HepG2 (cell line): Measurements from ENCODE around the gene MCOLN1. TPM values are rescaled to one million over a fixed set of nuclear protein-coding genes. Genes with fewer than 3 reads are reported as not detected.

Experiments used
- BRD4 ChIP-seq: sonication (generic); formaldehyde crosslinking; IDR thresholded peaks from 2 replicates; pipeline ENCODE4 v1.4.0; 2020; ENCODE audit warnings: missing genetic modification reagents
- CBFB ChIP-seq: sonication (generic); formaldehyde crosslinking; IDR thresholded peaks from 2 replicates; pipeline ENCODE4 v1.4.0; 2020; ENCODE audit warnings: missing genetic modification reagents
- FOXK1 ChIP-seq: sonication (generic); formaldehyde crosslinking; IDR thresholded peaks from 2 replicates; pipeline ENCODE4 v1.4.0; 2020; ENCODE audit warnings: low read depth, missing genetic modification reagents, borderline replicate concordance
- FOXO4 ChIP-seq: sonication (generic); formaldehyde crosslinking; conservative IDR thresholded peaks from 2 replicates; pipeline ENCODE4 v1.8.1; 2023; ENCODE audit warnings: missing genetic modification reagents
- GMEB1 ChIP-seq: sonication (generic); formaldehyde crosslinking; IDR thresholded peaks from 2 replicates; pipeline ENCODE4 v1.5.1; 2020; ENCODE audit warnings: missing genetic modification reagents, mild to moderate bottlenecking, borderline replicate concordance
- IKZF5 ChIP-seq: IDR thresholded peaks from 2 replicates; pipeline ENCODE4 v1.6.1; 2018; ENCODE audit warnings: missing genetic modification reagents, mild to moderate bottlenecking, missing compliant biosample characterization
- JUN ChIP-seq: sonication (generic); formaldehyde crosslinking; IDR thresholded peaks from 2 replicates; pipeline ENCODE4 v1.4.0; 2020; ENCODE audit warnings: mild to moderate bottlenecking, missing genetic modification reagents
- PBX3 ChIP-seq: sonication (generic); formaldehyde crosslinking; IDR thresholded peaks from 2 replicates; pipeline ENCODE4 v1.8.1; 2023; ENCODE audit warnings: missing genetic modification reagents, inconsistent platforms, borderline replicate concordance
- RORA ChIP-seq: sonication (generic); formaldehyde crosslinking; IDR thresholded peaks from 2 replicates; pipeline ENCODE4 v1.5.0; 2020; ENCODE audit warnings: mild to moderate bottlenecking, missing genetic modification reagents, moderate library complexity
- USF2 ChIP-seq, 2 experiments: sonication (generic) in 1 of 2; formaldehyde crosslinking in 1 of 2; IDR thresholded peaks; 2 replicates each; pipeline versions ENCODE4 v1.5.1 to v1.6.1; 2011 to 2020; ENCODE audit warnings: borderline replicate concordance in 1 of 2, low read depth in 1 of 2, low read length in 1 of 2, mild to moderate bottlenecking in 1 of 2, missing genetic modification reagents in 1 of 2, moderate library complexity in 1 of 2
- ZBTB21 ChIP-seq: sonication (generic); formaldehyde crosslinking; IDR thresholded peaks from 2 replicates; pipeline ENCODE4 v1.4.0; 2020; ENCODE audit warnings: missing genetic modification reagents
- ZBTB34 ChIP-seq: sonication (generic); formaldehyde crosslinking; IDR thresholded peaks from 2 replicates; pipeline ENCODE4 v1.8.0; 2022; ENCODE audit warnings: mild to moderate bottlenecking, missing genetic modification reagents
- ZNF33A ChIP-seq: sonication (generic); formaldehyde crosslinking; IDR thresholded peaks from 2 replicates; pipeline ENCODE4 v1.5.1; 2020; ENCODE audit warnings: missing genetic modification reagents, mild to moderate bottlenecking, moderate library complexity, borderline replicate concordance
- ZNF597 ChIP-seq: sonication (generic); formaldehyde crosslinking; IDR thresholded peaks from 2 replicates; pipeline ENCODE4 v1.5.0; 2020; ENCODE audit warnings: missing genetic modification reagents
- ZNF839 ChIP-seq: sonication (generic); formaldehyde crosslinking; IDR thresholded peaks from 2 replicates; pipeline ENCODE4 v1.4.0; 2020; ENCODE audit warnings: missing genetic modification reagents, mild to moderate bottlenecking, borderline replicate concordance
- polyA plus RNA-seq, 8 experiments: library from polyadenylated mRNA; depleted of rRNA in 3 of 8; stranded (reverse) in 7 of 8; unstranded in 1 of 8; fragments of >200 nt; fragmentation: Illumina TruSeq in 4 of 8; extraction: Trizol in 4 of 8; gene quantifications; 2 replicates each; pipeline versions ENCODE4 v1.2.1 to v1.2.3, GENCODE V29; 2011 to 2016; ENCODE audit warnings: low read depth in 4 of 8, missing spikeins in 1 of 8, mixed read lengths in 1 of 8; ENCODE audit not compliant: insufficient read depth in 1 of 8
- total RNA-seq, 5 experiments: library from RNA; depleted of rRNA; stranded (reverse); fragments of >200 nt; fragmentation: Illumina TruSeq; extraction: Trizol; gene quantifications; 2 replicates each; pipeline ENCODE4 v1.2.3, GENCODE V29; 2016; ENCODE audit warnings: low read depth in 1 of 5

The MCOLN1 gene
- total and polyA plus RNA-seq, 2 of the 13 experiments (the other 11 are each of a cell fraction or from before 2014, with no cell fraction given) = 3.4 to 15.7 TPM

GRCh38 chr19:7562646-7563393, 40.4 kb downstream of the MCOLN1 start (continued):
- peak; percentile 99 for TF ChIP-seq FOXO4
- TF ChIP-seq IKZF5 (CRISPR knock-in tag) = peak; percentile 98
- TF ChIP-seq USF2 (IDR thresholded peaks at IDR 0.05; ENCODE audit: low read depth, low read length) = no peak
- TF ChIP-seq USF2 (CRISPR knock-in tag; IDR thresholded peaks at IDR 0.05; ENCODE audit: borderline replicate concordance) = no peak
- peak; percentile 98 for TF ChIP-seq PBX3 (CRISPR knock-in tag)
- peak; percentile 56; the same call in 1 of the 2 replicates for TF ChIP-seq JUN (CRISPR knock-in tag)
- peak; percentile 96; the same call in 1 of the 2 replicates for TF ChIP-seq FOXK1 (CRISPR knock-in tag)
- 0 out of 2 replicates have a peak, but pooled peaks have one; percentile 67 for TF ChIP-seq RORA (CRISPR knock-in tag)
- TF ChIP-seq BRD4 (CRISPR knock-in tag) = no peak
- TF ChIP-seq ZBTB21 (CRISPR knock-in tag) = peak; percentile 87; the same call in 1 of the 2 replicates
- no peak for TF ChIP-seq ZBTB34 (CRISPR knock-in tag)
- no peak for TF ChIP-seq GMEB1
- peak; percentile 64; the same call in 1 of the 2 replicates for TF ChIP-seq ZNF33A
- TF ChIP-seq ZNF597 (CRISPR knock-in tag) = no peak
- peak; percentile 74; the same call in 1 of the 2 replicates for TF ChIP-seq CBFB
- no peak for TF ChIP-seq ZNF839 (CRISPR knock-in tag)
